GM18858 (cell line): Measurements from ENCODE around the gene PPP2R2D.
A peak's percentile ranks its signal among the peaks of the same experiment; 100 is the strongest.
"Not testable (repeated sequence)": the region's sequence is repeated elsewhere in the genome, so short reads cannot be mapped to it uniquely, and the experiment has no call there.

Experiments
- ATAC-seq: cut with Tn5 transposase; IDR thresholded peaks from one replicate; pipeline ENCODE4 v1.9.1; 2021; ENCODE audit not compliant: unreplicated experiment

The PPP2R2D gene

GRCh38 chr10:131973160-131973951 is 72.5 kb downstream of the PPP2R2D start:
- no peak for ATAC-seq

- ATAC-seq: no peak
These were observed 73.4 kb downstream of the PPP2R2D start for GRCh38 chr10:131974034-131974817.

- ATAC-seq: no peak
These were observed 74.2 kb downstream of the PPP2R2D start for GRCh38 chr10:131975003-131975402.

- no peak for ATAC-seq
These were observed 75.0 kb downstream of the PPP2R2D start for GRCh38 chr10:131975796-131976195.

GRCh38 chr10:131977323-131978096 is 76.7 kb downstream of the PPP2R2D start:
- ATAC-seq: no peak

- ATAC-seq: no peak
These were observed 77.6 kb downstream of the PPP2R2D start for GRCh38 chr10:131978366-131978765.

GRCh38 chr10:131978851-131979250 is 78.0 kb downstream of the PPP2R2D start:
- ATAC-seq: no peak

GRCh38 chr10:131979336-131979735 is 78.5 kb downstream of the PPP2R2D start:
- no peak for ATAC-seq

GRCh38 chr10:131979821-131980270 is 79.0 kb downstream of the PPP2R2D start:
- ATAC-seq: no peak

GRCh38 chr10:131980321-131980720 is 79.5 kb downstream of the PPP2R2D start:
- ATAC-seq: no peak

GRCh38 chr10:131980761-131981428 is 80.1 kb downstream of the PPP2R2D start:
- ATAC-seq: no peak

- peak; percentile 81 for ATAC-seq
These were observed 80.8 kb downstream of the PPP2R2D start, which contains the start of gene BNIP3 for GRCh38 chr10:131981429-131982184. BNIP3 (minus strand) TSS chr10:131981923; CDS start chr10:131981806, 117 bp downstream.

GRCh38 chr10:131982185-131982756 is 81.5 kb downstream of the PPP2R2D start:
- ATAC-seq: peak; percentile 17

GRCh38 chr10:131982796-131983195 is 82.0 kb downstream of the PPP2R2D start:
- no peak for ATAC-seq

- ATAC-seq: no peak
These were observed 83.0 kb downstream of the PPP2R2D start for GRCh38 chr10:131983780-131984179.

- not testable (repeated sequence) for ATAC-seq
These were observed 86.0 kb downstream of the PPP2R2D start for GRCh38 chr10:131986851-131987250.

- ATAC-seq: not testable (repeated sequence)
These were observed 86.5 kb downstream of the PPP2R2D start for GRCh38 chr10:131987301-131987700.

- not testable (repeated sequence) for ATAC-seq
These were observed 87.0 kb downstream of the PPP2R2D start for GRCh38 chr10:131987786-131988185.

- no peak for ATAC-seq
These were observed 90.9 kb downstream of the PPP2R2D start for GRCh38 chr10:131991726-131992125.
